B cell (primary cell): Measurements from ENCODE around the gene ABCA4.

Source experiments
- CTCF ChIP-seq: fragments of 200-600 bp; IDR thresholded peaks from one replicate; pipeline ENCODE4 v1.8.0; 2022; ENCODE audit warnings: antibody characterized with exemption, mild to moderate bottlenecking
- EZH2 ChIP-seq: IDR thresholded peaks from 2 replicates; pipeline ENCODE4 v1.6.1; 2012; ENCODE audit warnings: borderline replicate concordance, low read depth, mild to moderate bottlenecking, moderate library complexity, low read length; ENCODE audit not compliant: insufficient read depth, poor library complexity, severe bottlenecking

GRCh38 chr1:93960641-93961147 lies 160.3 kb downstream of the ABCA4 start:
- TF ChIP-seq CTCF (no peak), EZH2 (no peak)
